HAP-1 (cell line): ENCODE results near the gene THOC1.

ENCODE experiments used
- DNase-seq, 2 experiments: peaks; one replicate each; pipeline ENCODE4 v3.0.0-alpha.2; 2016 to 2020; ENCODE audit warnings: low spot score in 2 of 2
- H3K27me3 ChIP-seq: fragments of 250-450 bp; sonication (Bioruptor Pico); 2 replicates; pipeline ENCODE4 v1.5.1; 2020; ENCODE audit warnings: low read depth, mild to moderate bottlenecking, moderate library complexity
- H3K36me3 ChIP-seq: fragments of 250-450 bp; sonication (Bioruptor Pico); replicated peaks from 2 replicates; pipeline ENCODE4 v1.5.1; 2020; ENCODE audit warnings: mild to moderate bottlenecking
- H3K4me1 ChIP-seq: fragments of 250-450 bp; sonication (Bioruptor Pico); 2 replicates; pipeline ENCODE4 v1.5.1; 2020; ENCODE audit warnings: mild to moderate bottlenecking
- H3K4me3 ChIP-seq: fragments of 250-450 bp; sonication (Bioruptor Pico); 2 replicates; pipeline ENCODE4 v1.5.1; 2020; ENCODE audit warnings: mild to moderate bottlenecking, moderate library complexity
- H3K9me3 ChIP-seq: fragments of 250-450 bp; sonication (Bioruptor Pico); 2 replicates; pipeline ENCODE4 v1.5.1; 2020; ENCODE audit warnings: mild to moderate bottlenecking, moderate library complexity
- in situ Hi-C: fragments of 300-500 bp; cut with MboI; formaldehyde crosslinking; loops from 3 replicates; pipeline ENCODE4 v1.14.3; 2020; ENCODE audit warnings: low sequenced_read_pairs, inconsistent platforms, mixed read lengths

THOC1 gene

DNA sequence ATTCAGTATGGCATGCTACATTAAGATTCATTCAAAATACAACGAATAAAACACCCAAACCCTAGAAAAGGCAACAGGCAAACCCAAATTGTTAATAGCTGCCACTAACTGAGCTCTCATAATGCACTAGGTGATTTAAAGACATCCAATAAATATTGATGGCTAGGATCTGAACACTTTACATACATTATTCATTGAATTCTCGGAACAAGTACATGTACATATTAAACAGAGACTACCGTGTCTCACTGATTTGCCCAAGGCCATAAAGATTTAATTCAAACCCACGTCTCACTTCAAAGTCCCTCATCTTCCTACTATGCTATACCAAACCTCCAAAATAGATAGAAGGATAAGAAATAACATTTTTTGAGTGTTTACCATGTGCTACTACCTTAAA, 42.1 kb downstream of the THOC1 start:
- H3K27me3 ChIP-seq: no peaks in the 10 kb centered on the region
- DNase-seq: no peak
- peaks cover 44% of the 10 kb centered on the region for H3K36me3 ChIP-seq
- no peak overlapping the region for H3K4me3 ChIP-seq
- no peaks in the 10 kb centered on the region for H3K9me3 ChIP-seq
- no peaks in the 10 kb centered on the region for H3K4me1 ChIP-seq
- in situ Hi-C loops: no loop called here

DNA sequence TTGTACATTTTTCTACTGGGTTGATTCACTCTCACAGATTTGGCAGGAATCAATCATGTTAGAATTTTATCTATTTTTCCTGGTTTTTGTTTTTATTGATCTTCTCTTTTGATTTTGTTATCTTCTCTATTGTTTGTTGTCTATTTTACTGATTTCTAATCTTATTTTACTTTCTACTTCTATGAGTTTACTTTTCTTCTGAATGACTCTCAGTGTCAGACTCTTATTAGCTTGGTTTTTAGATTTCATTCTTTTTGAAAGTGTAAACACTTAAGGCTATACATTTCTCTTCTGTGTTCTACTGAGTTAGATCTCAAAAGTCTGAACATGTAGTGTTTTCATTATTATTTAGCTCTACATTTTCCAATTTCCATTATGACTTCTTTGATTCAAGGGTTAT, 47.1 kb downstream of the THOC1 start:
- Histone ChIP-seq H3K27me3 (no peaks in the 10 kb centered on the region), H3K4me1 (no peaks in the 10 kb centered on the region), H3K9me3 (no peaks in the 10 kb centered on the region), H3K4me3 (no peak overlapping the region), H3K36me3 (peaks cover 66% of the 10 kb centered on the region)
- in situ Hi-C loops: no loop called here
- DNase-seq: no peak

DNA sequence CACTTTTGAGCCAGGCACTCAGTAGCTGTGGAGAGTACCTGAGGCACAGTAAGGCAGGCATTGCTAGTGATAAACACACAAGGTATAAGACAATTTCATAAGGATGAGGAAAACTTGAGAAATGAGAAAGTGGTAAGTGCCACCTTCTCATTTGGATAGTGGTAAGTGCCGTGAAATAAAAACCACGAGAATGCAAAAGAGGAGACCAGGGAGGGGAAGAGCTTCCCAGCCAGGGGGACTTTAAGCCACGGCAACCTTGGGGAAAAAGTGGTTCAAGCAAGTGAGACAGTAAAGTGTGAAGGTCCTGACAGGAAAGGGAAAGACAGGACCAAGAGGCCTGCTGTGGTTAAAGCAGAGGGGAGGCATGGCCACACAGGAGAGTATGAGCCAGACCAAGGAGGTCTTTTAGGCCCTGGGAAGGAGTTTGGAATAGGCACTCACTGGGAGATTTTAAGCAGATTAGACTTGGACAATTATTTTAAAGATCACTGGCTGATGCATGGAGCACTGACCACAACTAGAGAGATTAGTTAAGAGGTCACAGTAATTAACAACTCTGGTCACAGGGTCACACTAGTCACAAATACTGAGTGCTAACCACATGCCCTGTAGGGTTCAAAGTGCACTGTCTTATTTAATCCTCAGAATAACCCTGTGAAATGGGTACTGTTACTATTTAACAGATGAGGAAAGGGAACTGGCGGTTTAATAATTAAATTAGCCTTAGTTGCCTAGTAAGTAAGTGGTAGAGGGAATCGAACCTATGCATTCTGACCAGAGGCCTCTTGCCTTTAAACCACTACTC, 50.1 kb downstream of the THOC1 start:
- H3K4me1 ChIP-seq: no peaks in the 10 kb centered on the region
- H3K36me3 ChIP-seq: peaks cover 65% of the 10 kb centered on the region
- no peak overlapping the region for H3K4me3 ChIP-seq
- H3K9me3 ChIP-seq: no peaks in the 10 kb centered on the region
- DNase-seq: no peak
- in situ Hi-C loops: no loop called here
- H3K27me3 ChIP-seq: no peaks in the 10 kb centered on the region

- in situ Hi-C loops: no loop called here
- Histone ChIP-seq H3K27me3 (no peaks in the 10 kb centered on the region), H3K9me3 (no peaks in the 10 kb centered on the region), H3K4me3 (no peak overlapping the region), H3K4me1 (no peaks in the 10 kb centered on the region), H3K36me3 (peaks cover 74% of the 10 kb centered on the region)
- DNase-seq: no peak
Observed at GRCh38 chr18:215448-216010, 52.3 kb downstream of the THOC1 start.

GRCh38 chr18:213966-214365, 53.9 kb downstream of the THOC1 start:
- H3K4me1 ChIP-seq: peaks cover 12% of the 10 kb centered on the region
- H3K4me3 ChIP-seq: no peak overlapping the region
- DNase-seq: no peak
- no peaks in the 10 kb centered on the region for H3K27me3 ChIP-seq
- H3K9me3 ChIP-seq: no peaks in the 10 kb centered on the region
- in situ Hi-C loops: no loop called here
- H3K36me3 ChIP-seq: peaks cover 81% of the 10 kb centered on the region

DNA sequence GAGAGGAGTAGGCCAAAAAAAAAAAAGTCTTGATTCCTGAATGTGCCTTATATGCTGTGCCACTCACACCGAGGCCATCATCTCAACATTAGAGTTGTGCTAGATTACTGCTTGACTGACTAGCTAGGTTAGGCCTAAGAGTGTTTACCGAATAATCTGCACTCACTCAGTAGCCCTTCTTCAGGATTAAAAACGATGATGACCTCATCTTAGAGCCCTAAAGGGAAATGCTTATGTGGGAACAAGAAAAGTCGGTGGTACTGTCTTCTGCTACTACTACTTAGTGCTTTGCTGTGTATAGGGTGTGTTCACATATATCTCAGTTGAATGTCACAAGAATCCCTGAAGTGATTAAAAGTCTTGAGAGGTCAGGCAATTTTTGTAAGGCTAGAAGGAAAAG, 54.3 kb downstream of the THOC1 start:
- Histone ChIP-seq H3K4me3 (no peak overlapping the region), H3K27me3 (no peaks in the 10 kb centered on the region), H3K9me3 (no peaks in the 10 kb centered on the region), H3K4me1 (peaks cover 12% of the 10 kb centered on the region), H3K36me3 (peaks cover 79% of the 10 kb centered on the region)
- in situ Hi-C loops: no loop called here
- DNase-seq: no peak

DNA sequence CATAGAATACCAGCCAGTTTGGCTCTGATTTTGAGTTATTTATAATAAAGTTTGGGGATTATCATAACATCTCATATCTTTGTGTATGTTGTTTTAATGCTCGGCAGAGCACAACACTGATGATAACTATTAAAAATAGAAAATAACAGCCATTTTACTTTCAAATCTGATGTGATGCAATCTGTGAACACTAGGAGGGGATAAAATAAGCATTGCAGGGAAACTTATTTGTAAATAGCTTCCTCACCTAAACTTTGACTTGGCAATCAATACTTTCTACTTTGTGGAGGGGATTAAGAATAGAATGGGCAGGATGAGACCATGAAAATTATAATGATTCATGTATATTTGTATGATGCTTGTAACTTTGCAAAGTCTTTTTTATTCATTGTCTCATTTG, 55.1 kb downstream of the THOC1 start:
- no peaks in the 10 kb centered on the region for H3K9me3 ChIP-seq
- H3K27me3 ChIP-seq: no peaks in the 10 kb centered on the region
- peaks cover 71% of the 10 kb centered on the region for H3K36me3 ChIP-seq
- no peak for DNase-seq
- peaks cover 12% of the 10 kb centered on the region for H3K4me1 ChIP-seq
- in situ Hi-C loops: no loop called here
- no peak overlapping the region for H3K4me3 ChIP-seq

GRCh38 chr18:211582-211981, 56.3 kb downstream of the THOC1 start:
- in situ Hi-C loops: no loop called here
- Histone ChIP-seq H3K9me3 (no peaks in the 10 kb centered on the region), H3K27me3 (no peaks in the 10 kb centered on the region), H3K36me3 (peaks cover 66% of the 10 kb centered on the region), H3K4me1 (peaks cover 12% of the 10 kb centered on the region), H3K4me3 (no peak overlapping the region)
- DNase-seq: no peak

DNA sequence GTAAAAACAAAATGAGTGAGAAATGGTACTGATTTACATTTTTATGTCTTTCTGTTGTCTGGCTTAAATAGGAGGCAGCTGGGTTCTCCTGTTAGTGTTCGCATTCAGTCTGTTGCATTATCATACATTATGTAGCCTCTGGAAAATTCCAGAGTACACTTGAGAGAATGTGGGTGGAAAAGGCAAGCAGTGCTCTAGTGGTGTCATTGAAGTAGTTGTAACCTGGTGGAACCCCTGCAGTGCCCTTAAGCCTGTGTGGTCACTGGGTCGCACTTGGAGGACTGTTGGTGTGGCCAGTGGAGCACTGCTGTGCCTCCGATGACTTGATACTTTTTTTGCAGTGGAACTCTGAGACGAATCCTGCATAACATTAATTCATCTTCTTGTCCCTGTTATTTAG, 57.1 kb downstream of the THOC1 start:
- Histone ChIP-seq H3K4me3 (no peak overlapping the region), H3K9me3 (no peaks in the 10 kb centered on the region), H3K4me1 (peaks cover 12% of the 10 kb centered on the region), H3K27me3 (no peaks in the 10 kb centered on the region), H3K36me3 (peaks cover 62% of the 10 kb centered on the region)
- no peak for DNase-seq
- in situ Hi-C loops: no loop called here

- H3K4me3 ChIP-seq: no peak overlapping the region
- DNase-seq: no peak
- no peaks in the 10 kb centered on the region for H3K9me3 ChIP-seq
- H3K36me3 ChIP-seq: peaks cover 65% of the 10 kb centered on the region
- no peaks in the 10 kb centered on the region for H3K27me3 ChIP-seq
- H3K4me1 ChIP-seq: peaks cover 12% of the 10 kb centered on the region
- in situ Hi-C loops: no loop called here
Observed at GRCh38 chr18:210075-210474, 57.8 kb downstream of the THOC1 start.

- H3K36me3 ChIP-seq: peaks cover 64% of the 10 kb centered on the region
Observed at GRCh38 chr18:199768-200167, 68.1 kb downstream of the THOC1 start.

DNA sequence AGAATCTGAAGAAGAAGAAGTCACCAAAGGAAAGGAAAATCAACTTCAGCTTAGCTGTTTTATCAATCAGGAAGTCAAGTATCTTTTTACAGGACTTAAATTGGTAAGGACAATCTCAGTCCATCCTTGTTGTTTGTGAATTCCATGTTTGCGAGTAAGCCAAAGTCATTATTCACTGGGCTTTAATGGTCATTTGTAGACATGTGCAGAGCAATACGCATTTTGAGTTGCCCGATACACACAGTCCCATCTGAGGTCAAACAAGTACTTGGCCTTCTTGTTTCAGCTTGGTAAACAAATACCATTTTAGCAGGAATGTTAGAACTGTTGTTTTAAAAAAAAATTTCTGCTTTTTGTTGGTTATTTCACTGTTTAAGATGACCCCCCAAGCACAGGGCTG, 68.6 kb downstream of the THOC1 start:
- H3K27me3 ChIP-seq: no peaks in the 10 kb centered on the region
- no peak overlapping the region for H3K4me3 ChIP-seq
- in situ Hi-C loops: no loop called here
- H3K4me1 ChIP-seq: peaks cover 4% of the 10 kb centered on the region; the same call in 1 of the 2 replicates
- H3K36me3 ChIP-seq: peaks cover 63% of the 10 kb centered on the region
- DNase-seq: no peak
- H3K9me3 ChIP-seq: no peaks in the 10 kb centered on the region

More at GRCh38 chr18:199768-200167, 68.1 kb downstream of the THOC1 start:
- Histone ChIP-seq H3K4me3 (no peak overlapping the region), H3K4me1 (peaks cover 4% of the 10 kb centered on the region; the same call in 1 of the 2 replicates), H3K27me3 (no peaks in the 10 kb centered on the region), H3K9me3 (no peaks in the 10 kb centered on the region)
- no peak for DNase-seq
- in situ Hi-C loops: no loop called here

- Histone ChIP-seq H3K27me3 (no peaks in the 10 kb centered on the region), H3K4me1 (peaks cover 17% of the 10 kb centered on the region), H3K9me3 (no peaks in the 10 kb centered on the region), H3K36me3 (peaks cover 36% of the 10 kb centered on the region), H3K4me3 (no peak overlapping the region)
- in situ Hi-C loops: no loop called here
- DNase-seq: peak in 1 of 2 experiments; percentile 9
Observed at GRCh38 chr18:195651-196050, 72.2 kb downstream of the THOC1 start.

- Histone ChIP-seq H3K9me3 (no peaks in the 10 kb centered on the region), H3K36me3 (peaks cover 20% of the 10 kb centered on the region), H3K27me3 (no peaks in the 10 kb centered on the region), H3K4me1 (peaks cover 24% of the 10 kb centered on the region), H3K4me3 (no peak overlapping the region)
- in situ Hi-C loops: no loop called here
- DNase-seq: no peak
Observed at GRCh38 chr18:192801-193200, 75.0 kb downstream of the THOC1 start.
